ENCODE data around the gene PEG3. TPM values are rescaled to one million over a fixed set of nuclear protein-coding genes. Genes with fewer than 3 reads are reported as not detected.

The PEG3 gene
- total and polyA plus RNA-seq, 2 of the 8 experiments (the other 6 are each of a cell fraction or from before 2014, with no cell fraction given) = not detected

GRCh38 chr19:56866538-56866937 is 26.0 kb upstream of the PEG3 start:
- no peak for DNase-seq (ENCODE audit: low read depth in 1 of 2, low spot score in 2 of 2)
- Histone ChIP-seq H3K9me3 (ENCODE audit: insufficient read depth in 2 of 2, low read depth in 1 of 2, low read length in 1 of 2) (peaks cover 66 to 92% of the 10 kb centered on the region in 2 experiments), H3K79me2 (ENCODE audit: control insufficient read depth in 1 of 2, insufficient read depth in 2 of 2, low read length in 2 of 2) (no peaks in the 10 kb centered on the region), H3K23me2 (ENCODE audit: low read depth, low read length) (no peaks in the 10 kb centered on the region), H3K4ac (replicated peaks; ENCODE audit: insufficient read length, low read depth, low read length) (no peak overlapping the region), H4K20me1 (replicated peaks in 1 of 2; ENCODE audit: control insufficient read depth in 1 of 2, insufficient read depth in 2 of 2, low read length in 2 of 2) (no peaks in the 10 kb centered on the region), H3K79me1 (ENCODE audit: low read depth, low read length) (no peaks in the 10 kb centered on the region), H2AK5ac (ENCODE audit: low read depth, low read length) (no peak overlapping the region), H2BK12ac (ENCODE audit: low read depth, low read length) (no peak overlapping the region), H3K4me3 (ENCODE audit: extremely low read depth in 1 of 4, insufficient read depth in 2 of 4, low read depth in 3 of 4, low read length in 4 of 4) (no peak overlapping the region), H4K91ac (replicated peaks; ENCODE audit: insufficient read length, low read length) (no peak overlapping the region), H3K27me3 (replicated peaks in 1 of 4; ENCODE audit: control insufficient read depth in 3 of 4, extremely low read depth in 1 of 4, insufficient read depth in 3 of 4, low read length in 3 of 4) (no peaks in the 10 kb centered on the region), H3K27ac (ENCODE audit: low read depth, low read length) (no peak overlapping the region), H3K9ac (replicated peaks in 1 of 4; ENCODE audit: extremely low read depth in 1 of 4, low read depth in 3 of 4, low read length in 3 of 4) (no peak overlapping the region), H3K23ac (ENCODE audit: insufficient read length) (no peak overlapping the region), H4K5ac (ENCODE audit: insufficient read length, low read depth, low read length) (no peak overlapping the region), H3K36me3 (ENCODE audit: control insufficient read depth in 2 of 4, insufficient read depth in 4 of 4, low read length in 3 of 4) (no peaks in the 10 kb centered on the region), H3K4me1 (replicated peaks in 1 of 4; ENCODE audit: control insufficient read depth in 3 of 4, insufficient read depth in 4 of 4, low read length in 3 of 4) (no peaks in the 10 kb centered on the region; a peak in 1 of 7 replicates), H3K18ac (ENCODE audit: extremely low read depth, low read length) (no peak overlapping the region), H2BK5ac (ENCODE audit: low read depth, low read length) (no peak overlapping the region), H3K4me2 (ENCODE audit: insufficient read depth in 1 of 2, low read depth in 2 of 2, low read length in 2 of 2) (no peak overlapping the region), H2BK15ac (ENCODE audit: low read length) (no peak overlapping the region), H4K8ac (ENCODE audit: extremely low read depth, insufficient read depth, low read length) (no peak overlapping the region), H3K14ac (ENCODE audit: insufficient read length) (no peak overlapping the region), H2BK120ac (replicated peaks; ENCODE audit: low read depth, low read length) (no peak overlapping the region), H2AFZ (ENCODE audit: low read length) (no peak overlapping the region), H2BK20ac (ENCODE audit: low read length) (no peak overlapping the region), H3K56ac (replicated peaks; ENCODE audit: insufficient read length, low read depth, low read length) (no peak overlapping the region)
- ChIA-PET POLR2A (ENCODE audit: partially characterized antibody) (no interaction called here), CTCF (ENCODE audit: partially characterized antibody) (no interaction called here)
- WGBS, 2 experiments (ENCODE audit: extremely low coverage in 1 of 2, insufficient coverage in 1 of 2, insufficient read length in 1 of 2, insufficient replicate concordance in 2 of 2, low coverage in 1 of 2, low lambda C conversion rate in 2 of 2, missing lambda C conversion rate in 1 of 2) = 68% methylated on average over 2 of the region's 2 CpGs; no CpG with 5 or more reads in 1 of the 2 experiments
- TF ChIP-seq POLR2A (IDR thresholded peaks at IDR 0.05; ENCODE audit: control extremely low read depth in 1 of 2, low read depth in 2 of 2, low read length in 2 of 2) = no peak
- TF ChIP-seq ASH2L (IDR thresholded peaks at IDR 0.05; ENCODE audit: low read length) = no peak
- no peak for TF ChIP-seq SIRT6 (IDR thresholded peaks at IDR 0.05; ENCODE audit: low read length)
- TF ChIP-seq POU5F1 (IDR thresholded peaks at IDR 0.05; ENCODE audit: low read depth, low read length) = no peak
- TF ChIP-seq, protein P1, sequence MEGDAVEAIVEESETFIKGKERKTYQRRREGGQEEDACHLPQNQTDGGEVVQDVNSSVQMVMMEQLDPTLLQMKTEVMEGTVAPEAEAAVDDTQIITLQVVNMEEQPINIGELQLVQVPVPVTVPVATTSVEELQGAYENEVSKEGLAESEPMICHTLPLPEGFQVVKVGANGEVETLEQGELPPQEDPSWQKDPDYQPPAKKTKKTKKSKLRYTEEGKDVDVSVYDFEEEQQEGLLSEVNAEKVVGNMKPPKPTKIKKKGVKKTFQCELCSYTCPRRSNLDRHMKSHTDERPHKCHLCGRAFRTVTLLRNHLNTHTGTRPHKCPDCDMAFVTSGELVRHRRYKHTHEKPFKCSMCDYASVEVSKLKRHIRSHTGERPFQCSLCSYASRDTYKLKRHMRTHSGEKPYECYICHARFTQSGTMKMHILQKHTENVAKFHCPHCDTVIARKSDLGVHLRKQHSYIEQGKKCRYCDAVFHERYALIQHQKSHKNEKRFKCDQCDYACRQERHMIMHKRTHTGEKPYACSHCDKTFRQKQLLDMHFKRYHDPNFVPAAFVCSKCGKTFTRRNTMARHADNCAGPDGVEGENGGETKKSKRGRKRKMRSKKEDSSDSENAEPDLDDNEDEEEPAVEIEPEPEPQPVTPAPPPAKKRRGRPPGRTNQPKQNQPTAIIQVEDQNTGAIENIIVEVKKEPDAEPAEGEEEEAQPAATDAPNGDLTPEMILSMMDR (IDR thresholded peaks at IDR 0.05; ENCODE audit: control extremely low read depth in 1 of 3, insufficient read depth in 1 of 3, low read depth in 1 of 3, low read length in 3 of 3) = no peak
- no peak for TF ChIP-seq RNF2 (IDR thresholded peaks at IDR 0.05; ENCODE audit: borderline replicate concordance, low read depth, low read length, missing control alignments, poor library complexity, severe bottlenecking)
- no peak for TF ChIP-seq GABPA (IDR thresholded peaks at IDR 0.05; ENCODE audit: borderline replicate concordance, insufficient read depth, low read length)
- TF ChIP-seq ZNF274 (IDR thresholded peaks at IDR 0.05; ENCODE audit: borderline replicate concordance, extremely low read depth, low read length) = no peak
- TF ChIP-seq SIX5 (IDR thresholded peaks at IDR 0.05; ENCODE audit: low read depth, low read length) = no peak
- no peak for TF ChIP-seq SP4 (IDR thresholded peaks at IDR 0.05; ENCODE audit: low read length)
- TF ChIP-seq EZH2 (IDR thresholded peaks at IDR 0.05; ENCODE audit: low read depth, low read length, severe bottlenecking) = no peak
- TF ChIP-seq RBBP5 (IDR thresholded peaks at IDR 0.05; ENCODE audit: borderline replicate concordance, low read depth, low read length) = no peak
- no peak for TF ChIP-seq NRF1 (IDR thresholded peaks at IDR 0.05; ENCODE audit: low read depth, low read length)
- FAIRE-seq = no peak
